Activated CD4-positive, alpha-beta T cell treated with anti-CD3 and anti-CD28 coated beads, Interleukin-10, Interleukin-2, amounts not matched to agents 100 ng/mL and 50 ng/mL, durations not matched to agents 16 hours and 8 hours (primary cell): Measurements from ENCODE around the gene TTC24.
"Not testable (repeated sequence)": the region's sequence is repeated elsewhere in the genome, so short reads cannot be mapped to it uniquely, and the experiment has no call there.

ENCODE experiments used
- DNase-seq: peaks from one replicate; pipeline ENCODE4 v3.0.0-alpha.2; 2020

The TTC24 gene

DNA sequence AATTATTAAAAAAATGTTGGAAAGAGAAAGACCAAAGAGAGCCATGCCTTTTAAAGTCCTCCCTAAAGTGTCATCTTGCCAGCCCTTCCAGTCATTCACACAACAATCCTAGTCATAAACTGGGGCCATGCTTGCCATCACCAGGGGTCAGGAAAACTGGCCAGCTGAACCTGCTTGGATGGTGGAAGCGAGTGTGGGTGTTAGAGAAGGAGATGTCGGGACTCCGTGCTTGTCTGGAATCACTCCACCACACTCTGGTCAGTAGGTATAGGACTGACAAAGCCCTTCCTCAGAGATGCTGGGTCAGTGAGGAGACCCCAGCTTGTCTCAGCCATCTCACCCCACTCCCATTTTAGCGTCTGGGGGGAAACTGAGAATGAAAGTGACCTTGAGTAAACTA is 36.4 kb downstream of the TTC24 start:
- DNase-seq: no peak

DNA sequence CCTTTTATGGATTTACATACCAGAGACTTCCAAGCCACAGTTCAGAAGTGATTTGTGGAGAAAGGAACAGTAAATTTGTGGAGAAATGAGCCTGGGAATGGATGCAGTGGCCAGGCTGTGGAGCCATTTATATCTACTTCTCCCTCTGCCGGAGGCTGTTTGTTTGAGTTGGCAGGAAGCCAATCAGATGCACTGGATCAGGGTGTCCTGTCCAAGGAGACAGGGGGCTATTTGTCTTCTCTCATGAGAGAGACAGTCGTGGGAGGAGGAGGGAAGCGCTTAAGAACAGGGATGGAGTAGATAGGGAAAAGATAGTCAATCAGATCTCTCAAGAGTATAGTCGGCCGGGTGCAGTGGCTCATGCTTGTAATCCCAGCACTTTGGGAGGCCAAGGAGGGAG is 36.9 kb downstream of the TTC24 start:
- DNase-seq: no peak

DNA sequence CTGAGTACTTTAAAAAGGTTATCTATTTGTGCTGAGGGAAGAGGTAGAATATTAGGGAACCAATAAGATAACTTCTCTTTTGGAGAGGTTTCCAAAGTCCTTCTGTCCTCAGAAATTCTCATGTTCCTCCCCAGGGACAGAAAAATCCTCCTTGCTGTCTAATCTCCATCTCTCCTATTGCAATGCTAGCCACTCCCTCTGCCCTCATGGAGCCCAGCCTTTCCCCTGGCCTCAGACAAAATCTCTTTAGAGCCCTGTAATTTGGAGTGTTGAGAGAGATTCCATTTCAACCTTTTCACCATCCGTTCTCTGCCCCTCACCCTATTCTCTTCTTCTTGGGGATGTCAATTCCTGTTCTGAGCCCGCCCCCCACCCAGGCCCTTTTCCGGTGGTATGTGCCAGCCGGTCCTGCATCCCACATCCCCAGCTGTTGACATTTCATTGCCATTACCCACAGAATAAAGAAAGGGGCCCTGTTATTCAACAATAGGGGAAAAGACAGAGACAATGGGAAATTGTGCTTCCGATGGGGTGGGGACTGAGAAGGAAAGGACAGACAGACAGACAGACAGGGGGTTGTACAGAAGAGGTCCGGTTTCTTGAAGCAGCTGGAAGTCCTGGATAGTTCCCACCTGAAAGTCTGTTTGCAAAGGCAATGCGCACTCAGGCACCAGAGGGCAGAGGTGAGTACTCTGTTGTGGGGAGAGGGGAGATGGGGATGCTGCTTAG is 39.5 kb downstream of the TTC24 start, which contains the start of gene HAPLN2:
HAPLN2 (plus strand) TSS at position 563 of the 729 bp plus-strand sequence. CDS start 4,076 bp downstream, outside the sequence.
- DNase-seq: no peak

DNA sequence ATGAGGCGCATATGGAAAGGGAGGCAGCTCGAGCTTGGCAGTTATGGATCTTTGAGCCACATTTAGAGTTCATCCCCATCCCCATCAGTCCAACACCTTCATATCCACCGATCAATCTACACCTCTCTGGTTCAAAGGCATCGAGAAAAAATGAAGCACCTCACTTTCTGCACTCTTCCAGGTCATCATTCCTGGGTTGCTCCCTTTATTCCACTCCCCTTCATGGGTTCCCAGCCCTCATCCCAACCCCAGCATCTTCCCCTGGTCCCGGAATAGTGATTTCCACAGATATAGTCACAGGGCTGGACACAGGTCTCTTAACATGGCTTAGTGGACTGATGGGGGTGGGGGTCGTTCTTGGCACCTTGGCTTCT is 40.0 kb downstream of the TTC24 start:
- DNase-seq: no peak

DNA sequence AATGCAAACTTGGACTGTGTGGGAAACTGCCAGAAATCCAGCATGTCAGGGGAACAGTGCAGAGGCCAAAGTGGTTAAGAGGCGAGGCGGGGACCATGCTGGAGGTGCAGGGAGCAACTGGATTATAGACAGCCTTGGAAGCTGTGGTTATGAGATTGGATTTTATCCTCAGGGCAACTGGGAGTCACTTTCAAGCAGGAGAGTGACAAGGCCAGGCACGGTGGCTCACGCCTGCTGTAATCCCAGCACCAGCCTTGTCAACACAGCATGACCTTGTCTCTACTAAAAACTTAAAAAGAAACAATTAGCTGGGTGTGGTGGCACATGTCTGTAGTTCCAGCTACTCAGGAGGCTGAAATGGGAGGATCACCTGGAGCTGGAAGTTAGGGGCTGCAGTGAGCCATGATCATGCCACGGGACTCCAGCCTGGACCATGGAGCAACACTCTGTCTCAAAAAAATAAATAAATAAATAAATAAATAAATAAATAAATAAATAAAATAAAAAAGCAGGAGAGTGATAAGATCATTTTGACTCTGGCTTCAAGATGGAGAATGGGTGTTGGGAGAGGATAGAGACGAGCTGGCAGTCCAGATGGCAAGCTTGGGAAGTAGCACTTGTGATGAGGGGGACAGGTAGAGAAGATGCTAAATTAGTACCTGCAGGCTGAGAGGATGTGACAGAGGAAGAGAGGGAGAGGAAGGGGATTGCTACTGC is 43.2 kb downstream of the TTC24 start:
- DNase-seq: no peak

DNA sequence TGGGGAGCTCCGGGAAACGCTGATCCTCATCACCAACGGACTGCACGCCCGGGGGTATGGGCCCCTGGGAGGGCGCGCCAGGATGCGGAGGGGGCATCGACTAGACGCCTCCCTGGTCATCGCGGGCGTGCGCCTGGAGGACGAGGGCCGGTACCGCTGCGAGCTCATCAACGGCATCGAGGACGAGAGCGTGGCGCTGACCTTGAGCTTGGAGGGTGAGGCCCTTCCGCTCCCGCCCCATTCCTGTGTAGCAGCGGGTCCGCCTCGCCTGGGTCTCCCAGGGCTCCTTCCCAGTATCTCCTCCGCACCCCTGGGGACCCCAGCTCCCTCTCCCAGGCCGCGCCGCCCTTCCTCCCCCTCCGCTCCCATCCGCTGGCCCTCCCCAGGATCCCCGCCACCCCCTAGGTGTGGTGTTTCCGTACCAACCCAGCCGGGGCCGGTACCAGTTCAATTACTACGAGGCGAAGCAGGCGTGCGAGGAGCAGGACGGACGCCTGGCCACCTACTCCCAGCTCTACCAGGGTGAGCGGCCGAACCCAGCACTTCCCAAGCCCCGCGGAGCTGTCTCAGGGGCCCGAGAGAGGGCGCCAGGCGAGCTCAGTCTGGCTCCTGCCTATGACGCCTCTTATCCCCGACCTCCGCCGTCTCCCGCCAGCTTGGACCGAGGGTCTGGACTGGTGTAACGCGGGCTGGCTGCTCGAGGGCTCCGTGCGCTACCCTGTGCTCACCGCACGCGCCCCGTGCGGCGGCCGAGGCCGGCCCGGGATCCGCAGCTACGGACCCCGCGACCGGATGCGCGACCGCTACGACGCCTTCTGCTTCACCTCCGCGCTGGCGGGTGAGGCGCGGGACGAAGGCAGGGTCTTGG is 44.7 kb downstream of the TTC24 start:
- peak; percentile 57 for DNase-seq

DNA sequence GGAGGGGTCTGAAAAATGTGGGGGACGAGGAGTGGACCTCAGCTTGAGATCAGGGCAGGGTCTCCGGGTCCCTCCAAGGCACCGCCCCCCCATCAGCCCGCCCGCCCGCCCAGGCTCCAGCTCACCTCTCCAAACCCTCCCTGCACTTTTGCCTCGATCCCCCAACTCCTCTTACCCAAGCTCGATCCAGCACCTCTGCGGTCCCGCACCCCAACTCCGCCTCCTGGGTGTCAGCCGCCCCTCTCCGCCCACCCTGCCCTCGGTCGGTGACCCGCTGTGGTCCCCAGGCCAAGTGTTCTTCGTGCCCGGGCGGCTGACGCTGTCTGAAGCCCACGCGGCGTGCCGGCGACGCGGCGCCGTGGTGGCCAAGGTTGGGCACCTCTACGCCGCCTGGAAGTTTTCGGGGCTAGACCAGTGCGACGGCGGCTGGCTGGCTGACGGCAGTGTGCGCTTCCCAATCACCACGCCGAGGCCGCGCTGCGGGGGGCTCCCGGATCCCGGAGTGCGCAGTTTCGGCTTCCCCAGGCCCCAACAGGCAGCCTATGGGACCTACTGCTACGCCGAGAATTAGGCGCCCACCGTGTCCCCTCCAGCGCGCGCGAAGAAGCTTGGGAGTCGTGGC is 45.4 kb downstream of the TTC24 start:
- DNase-seq: no peak

DNA sequence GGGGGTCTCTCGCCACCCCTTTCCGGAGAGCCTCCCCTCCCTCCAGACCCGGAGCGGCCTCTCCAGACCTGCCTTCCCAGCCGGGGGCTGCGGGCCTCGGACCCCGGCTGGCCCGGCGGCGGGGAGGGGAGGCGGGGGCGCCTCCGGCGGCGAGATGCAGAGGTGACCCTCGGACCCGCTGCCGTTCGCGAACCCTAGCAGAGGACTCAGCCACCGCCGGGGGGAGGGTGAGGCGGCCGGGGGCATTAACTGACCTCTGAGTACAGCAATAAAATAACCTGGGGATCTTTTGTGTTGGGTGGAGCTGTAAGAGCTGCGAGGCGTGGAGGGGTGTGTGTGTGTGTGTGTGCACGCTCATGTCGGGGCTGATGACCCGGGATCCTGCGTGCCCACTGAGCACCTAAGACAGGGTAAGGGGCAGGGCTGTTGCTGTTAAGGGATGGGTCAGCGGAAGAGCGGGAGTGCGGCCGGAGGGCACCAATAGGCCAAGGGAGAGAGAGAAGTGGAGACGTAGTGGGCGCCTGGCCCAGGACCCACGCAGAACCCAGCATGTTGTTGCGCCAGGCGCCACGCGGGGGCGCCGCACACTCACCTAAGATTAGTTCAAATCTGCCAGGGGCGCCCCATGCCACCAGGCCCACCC is 46.0 kb downstream of the TTC24 start:
- peak; percentile 55 for DNase-seq

DNA sequence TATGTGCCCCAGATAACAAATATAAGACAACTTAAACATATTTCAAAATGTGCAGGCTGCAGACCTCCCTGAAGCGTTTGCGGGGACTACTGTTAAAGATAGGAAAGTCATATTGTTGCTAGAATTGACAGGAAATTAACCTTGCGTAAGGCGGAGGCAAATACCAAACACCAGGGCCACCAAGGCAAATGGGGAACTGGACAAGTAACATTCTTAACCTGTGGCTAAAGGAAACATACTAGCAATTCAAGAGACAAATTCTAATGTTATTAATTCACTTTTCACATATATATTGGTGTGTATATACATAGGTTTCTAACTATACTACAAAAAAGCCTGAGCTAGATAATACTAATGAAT is 46.5 kb downstream of the TTC24 start:
- no peak for DNase-seq

DNA sequence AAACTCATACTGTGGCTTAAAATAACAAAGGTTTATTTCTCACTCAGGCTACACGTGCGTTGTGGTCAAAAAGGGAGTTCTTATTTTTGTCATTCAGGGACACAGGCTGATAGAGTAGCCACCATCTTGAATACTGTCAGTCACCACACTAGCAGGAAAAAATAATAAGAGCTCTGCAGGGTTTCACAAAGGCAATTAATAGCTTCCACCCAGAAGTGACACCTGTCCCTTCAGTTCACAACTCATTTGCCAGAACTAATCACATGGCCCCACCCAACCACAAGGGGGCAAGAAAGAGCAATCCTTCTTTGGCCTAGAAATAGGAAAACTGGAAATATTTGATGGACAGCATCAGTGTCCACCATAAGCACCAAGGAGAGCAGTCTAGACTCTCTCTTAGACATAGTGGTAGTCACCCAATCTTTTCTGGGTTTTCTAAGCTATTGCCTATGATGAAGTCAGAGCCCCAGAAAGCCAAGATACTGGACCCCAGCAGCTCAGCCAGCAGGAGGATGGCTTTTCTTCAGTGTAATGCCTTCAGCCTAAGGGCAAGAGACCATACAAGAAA is 47.9 kb downstream of the TTC24 start:
- DNase-seq: peak; percentile 39

DNA sequence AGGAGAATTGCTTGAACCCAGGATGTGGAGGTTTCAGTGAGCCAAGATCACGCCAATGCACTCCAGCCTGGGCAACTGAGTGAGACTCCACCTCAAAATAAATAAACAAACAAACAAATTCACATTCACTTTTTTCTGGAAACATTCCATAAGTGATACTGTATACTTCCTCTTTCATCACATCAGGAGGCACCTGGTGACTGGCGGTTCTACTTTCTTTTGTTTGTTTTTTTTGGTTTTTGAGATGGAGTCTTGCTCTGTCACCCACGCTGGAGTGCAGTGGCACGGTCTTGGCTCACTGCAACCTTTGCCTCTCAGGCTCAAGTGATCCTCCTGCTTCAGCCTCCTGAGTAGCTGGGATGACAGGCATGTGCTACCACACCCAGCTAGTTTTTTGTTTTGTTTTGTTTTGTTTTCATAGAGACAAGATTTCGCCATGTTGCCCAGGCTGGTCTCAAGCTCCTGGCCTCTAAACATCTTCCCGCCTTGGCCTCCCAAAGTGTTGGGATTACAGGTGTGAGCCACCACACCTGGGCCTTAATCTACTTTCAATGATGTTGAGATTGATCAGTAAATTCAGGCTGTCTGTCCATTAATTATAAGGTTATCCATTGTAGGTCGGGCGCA is 50.4 kb downstream of the TTC24 start:
- no peak for DNase-seq

DNA sequence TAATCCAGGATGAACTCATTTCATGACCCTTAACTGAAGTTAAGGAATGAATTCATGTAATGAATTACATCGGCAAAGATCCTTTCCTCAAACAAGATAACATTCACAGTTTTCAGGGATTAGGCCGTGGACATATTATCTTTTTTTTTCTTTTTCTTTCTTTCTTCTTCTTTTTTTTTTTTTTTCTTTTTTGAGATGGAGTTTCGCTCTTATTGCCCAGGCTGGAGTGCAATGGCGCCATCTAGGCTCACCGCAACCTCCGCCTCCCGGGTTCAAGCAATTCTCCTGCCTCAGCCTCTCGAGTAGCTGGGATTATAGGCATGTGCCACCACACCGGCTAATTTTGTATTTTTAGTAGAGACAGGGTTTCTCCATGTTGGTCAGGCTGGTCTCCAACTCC is 51.6 kb downstream of the TTC24 start:
- not testable (repeated sequence) for DNase-seq

DNA sequence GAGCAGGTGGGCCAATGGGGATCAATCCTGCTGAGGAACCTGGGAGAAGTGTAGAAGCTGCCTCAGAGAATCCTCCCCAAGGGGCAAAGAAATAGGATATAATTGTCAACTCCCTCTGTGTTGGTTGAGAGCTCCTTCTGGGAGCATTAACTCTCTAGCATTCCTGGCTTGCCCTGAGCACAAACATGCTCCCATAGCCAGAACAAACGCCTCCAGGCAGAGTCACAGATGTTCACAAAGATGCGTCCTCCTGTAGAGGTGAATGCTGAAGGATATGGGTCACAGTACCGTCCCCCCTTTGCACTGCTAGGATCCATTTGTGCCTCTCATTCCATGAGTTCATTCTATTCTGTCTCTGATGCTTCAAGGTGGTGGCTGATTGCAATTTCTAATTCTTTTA is 52.8 kb downstream of the TTC24 start:
- DNase-seq: no peak
